SW 1271 (cell line): ENCODE data around the gene MAPK1.
"Not testable (repeated sequence)": the region's sequence is repeated elsewhere in the genome, so short reads cannot be mapped to it uniquely, and the experiment has no call there.

ENCODE experiments used
- DNase-seq, 2 experiments: peaks; one replicate each; lab custom pipeline; 2025; lab: John Stamatoyannopoulos, UW

Gene MAPK1

DNA sequence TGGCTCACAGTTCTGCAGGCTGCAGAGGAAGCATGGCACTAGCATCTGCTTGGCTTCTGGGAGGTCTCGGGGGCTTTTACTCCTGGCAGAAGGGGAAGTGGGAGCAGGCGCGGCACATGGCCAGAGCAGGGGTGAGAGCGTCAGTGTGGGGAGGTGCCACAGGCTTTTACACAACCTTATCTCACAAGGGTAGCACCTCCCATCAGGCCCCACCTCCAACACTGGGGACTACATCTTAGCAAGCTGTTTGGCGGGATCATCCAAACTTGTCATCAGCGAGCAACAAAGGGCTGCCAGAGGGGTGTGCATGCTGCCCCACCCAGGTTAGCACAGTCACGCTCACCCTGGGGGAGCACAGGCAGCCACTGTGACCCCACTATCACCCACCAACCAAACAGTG is 112.9 kb downstream of the MAPK1 start:
- no peak for DNase-seq

DNA sequence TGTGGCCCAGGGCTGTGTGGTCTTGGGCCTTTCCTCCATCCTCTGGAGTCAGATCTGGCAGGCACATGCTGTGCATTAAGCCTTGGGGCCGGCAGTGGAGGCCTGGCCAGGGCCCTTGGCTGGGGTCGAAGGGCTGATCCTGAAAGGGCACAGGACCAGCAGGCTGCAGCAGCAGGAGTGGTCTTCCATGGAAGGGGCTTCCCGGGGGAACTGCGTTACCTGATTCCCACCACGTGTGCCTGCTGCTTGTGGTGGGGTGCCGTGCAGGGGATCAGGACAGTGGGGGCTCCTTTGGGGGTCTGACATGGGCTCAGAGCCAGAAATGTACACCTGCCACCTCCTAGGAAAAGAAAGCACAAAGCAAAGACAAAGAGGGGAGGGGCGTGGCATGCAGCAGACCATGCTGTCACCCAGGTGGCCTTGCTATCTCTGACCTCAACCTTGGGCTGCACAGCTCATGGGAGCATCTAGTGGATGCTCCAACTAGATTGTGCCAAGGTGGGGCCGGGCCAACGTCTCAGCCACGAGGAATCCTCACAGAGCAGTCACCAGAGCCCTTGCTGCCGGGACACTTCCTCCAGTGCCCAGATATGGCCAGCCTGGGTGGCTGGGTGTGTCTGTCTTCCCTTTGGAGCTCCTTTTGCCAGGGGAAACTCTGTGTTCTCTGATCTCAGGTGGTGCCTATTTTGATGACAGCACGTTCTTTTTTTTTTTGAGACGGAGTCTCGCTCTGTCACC is 113.9 kb downstream of the MAPK1 start:
- DNase-seq: no peak

DNA sequence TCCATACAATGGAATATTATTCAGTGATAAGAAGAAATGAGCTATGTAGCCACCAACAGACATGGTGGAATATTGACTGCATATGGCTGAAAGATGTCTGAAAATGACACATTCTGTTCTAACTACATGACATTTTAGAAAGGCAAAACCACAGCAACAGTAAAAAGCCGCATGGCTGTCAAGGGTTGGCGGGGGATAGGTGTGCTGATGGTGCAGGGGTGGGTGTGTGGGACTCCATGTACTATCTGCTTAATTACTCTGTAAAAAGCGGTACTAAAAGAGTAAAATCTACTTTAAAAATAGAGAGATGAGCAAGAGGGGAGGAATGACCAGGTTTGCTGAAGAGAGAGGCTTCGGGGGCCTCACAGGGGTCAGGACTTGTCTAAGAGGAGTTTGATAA is 115.2 kb downstream of the MAPK1 start:
- DNase-seq: no peak

DNA sequence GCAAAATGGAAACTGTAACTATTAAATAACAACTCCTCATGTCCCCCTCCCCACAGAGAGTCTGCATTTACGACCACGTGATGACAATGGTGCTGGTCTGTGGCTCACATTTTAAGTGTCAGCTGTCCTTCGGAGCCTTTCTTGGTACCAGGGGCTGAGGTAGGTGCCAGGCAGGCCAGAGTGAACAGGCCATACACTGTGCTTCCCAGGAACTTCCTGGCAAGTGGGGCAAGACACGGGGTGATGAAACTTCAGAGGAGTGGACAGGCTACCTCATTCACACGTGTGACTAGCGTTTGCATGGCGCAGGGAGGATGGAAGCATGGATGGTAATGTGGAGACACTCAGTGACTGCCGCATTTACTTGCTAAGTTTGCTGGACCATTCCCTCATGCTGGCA is 121.5 kb downstream of the MAPK1 start:
- no peak for DNase-seq

DNA sequence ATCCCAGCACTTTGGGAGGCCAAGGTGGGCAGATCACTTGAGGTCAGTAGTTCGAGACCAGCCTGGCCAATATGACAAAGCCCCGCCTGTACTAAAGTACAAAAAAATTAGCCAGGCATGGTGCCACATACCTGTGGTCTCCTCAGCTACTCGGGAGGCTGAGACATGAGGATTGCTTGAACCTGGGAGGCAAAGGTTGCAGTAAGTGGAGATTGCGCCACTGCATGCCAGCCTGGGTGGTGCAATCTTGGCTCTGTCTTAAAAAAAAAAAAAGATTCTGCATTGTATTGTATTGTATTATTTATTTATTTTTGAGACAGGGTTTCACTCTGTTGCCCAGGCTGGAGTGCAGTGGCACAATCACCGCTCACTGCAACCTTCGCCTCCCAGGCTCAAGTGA is 122.5 kb downstream of the MAPK1 start:
- DNase-seq: not testable (repeated sequence)

DNA sequence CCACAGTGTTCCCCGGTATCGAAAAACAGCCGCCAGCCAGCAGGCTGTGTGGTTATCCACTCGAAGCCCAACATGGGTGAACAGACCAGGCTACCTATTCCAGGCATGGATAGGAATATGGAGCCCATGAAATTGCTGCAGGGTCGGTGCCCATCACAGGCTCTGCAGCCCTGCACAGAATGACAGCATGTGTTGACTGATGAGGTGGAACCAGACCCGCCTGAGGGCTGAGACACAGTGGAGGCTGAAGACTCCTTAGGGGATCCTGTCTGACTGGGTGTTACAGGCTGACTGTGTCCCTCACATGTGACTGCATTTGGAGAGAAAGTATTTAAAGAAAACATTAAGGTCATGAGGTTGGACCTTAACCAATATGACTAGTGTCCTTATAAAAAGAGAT is 125.7 kb downstream of the MAPK1 start:
- no peak for DNase-seq

DNA sequence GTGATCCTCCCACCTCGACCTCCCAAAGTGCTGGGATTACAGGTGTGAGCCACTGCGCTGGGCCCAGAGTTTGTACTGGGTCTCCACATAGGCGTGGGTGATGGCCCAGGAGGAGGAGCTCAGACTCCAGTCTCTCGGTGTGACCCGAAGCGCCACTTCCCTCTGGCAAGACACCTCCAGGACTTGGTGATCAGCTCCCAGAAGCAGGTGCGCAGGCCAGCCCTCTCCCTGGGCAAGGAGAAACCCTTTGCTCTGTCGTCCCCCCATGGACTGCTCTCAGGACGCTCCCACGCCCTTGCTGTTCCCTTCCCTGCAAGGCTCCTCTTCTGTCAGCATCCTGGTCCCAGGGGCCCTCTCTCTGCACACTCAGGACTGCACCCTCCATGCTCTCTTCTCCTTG is 126.4 kb downstream of the MAPK1 start:
- DNase-seq: no peak

DNA sequence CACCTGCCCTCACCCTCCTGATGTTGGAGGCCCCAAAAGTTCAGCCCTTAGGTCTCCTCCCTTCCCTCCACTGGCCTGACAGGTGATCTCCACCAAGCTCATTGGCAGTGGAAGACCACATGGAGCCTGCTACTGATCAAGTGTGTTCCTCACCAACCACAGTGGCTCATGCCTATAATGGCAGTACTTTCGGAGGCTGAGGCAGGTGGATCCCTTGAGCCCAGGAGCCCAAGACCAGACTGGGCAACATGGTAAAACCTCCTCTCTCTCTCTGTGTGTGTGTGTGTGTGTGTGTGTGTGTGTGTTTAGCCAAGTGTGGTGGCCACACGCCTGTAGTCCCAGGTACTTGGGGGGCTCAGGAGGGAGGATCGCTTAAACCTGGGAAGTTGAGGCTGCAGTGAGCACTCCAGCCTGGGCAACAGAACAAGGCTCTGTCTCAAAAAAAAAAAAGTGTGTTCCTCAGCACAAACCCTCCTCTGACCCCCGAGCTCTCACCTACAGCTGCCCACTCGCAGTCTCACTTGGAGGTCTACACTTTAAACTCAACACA is 127.5 kb downstream of the MAPK1 start:
- DNase-seq: no peak

DNA sequence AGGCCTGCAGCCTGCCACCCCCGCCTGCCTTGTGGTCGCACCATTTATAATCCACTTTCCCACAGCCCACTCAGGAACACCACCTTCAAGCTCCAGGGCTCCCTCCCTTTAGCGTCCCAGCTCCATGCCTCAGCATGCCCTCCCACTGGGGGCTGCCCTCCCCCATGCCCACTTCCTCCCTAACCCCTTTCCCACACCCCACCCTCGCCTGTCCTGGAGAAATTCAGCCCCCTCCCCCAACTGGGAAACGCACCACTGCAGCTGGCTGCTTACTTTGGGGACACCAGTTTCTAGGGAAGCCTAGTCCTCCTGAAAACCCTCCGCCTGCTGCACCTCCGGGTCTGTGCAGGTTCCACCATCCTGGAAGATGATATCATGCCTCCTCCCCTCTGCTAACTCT is 128.5 kb downstream of the MAPK1 start:
- DNase-seq: no peak

DNA sequence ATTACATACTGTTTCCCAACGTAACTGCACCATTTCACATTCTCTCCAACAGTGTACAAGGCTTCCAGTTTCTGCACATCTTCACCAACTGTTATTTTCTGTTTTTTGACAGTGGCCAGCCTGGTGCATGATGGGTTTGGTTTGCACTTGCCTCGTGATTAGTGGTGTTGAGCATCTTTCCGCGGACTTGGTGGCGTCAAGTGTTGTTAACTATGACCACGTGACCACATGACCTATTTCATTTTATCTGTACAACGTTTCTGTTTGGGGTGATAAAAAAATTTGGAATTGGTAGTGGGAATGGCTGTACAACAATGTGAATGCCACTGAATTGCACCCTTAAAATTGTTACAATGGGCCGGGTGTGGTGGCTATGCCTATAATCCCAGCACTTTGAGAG is 129.4 kb downstream of the MAPK1 start:
- no peak for DNase-seq

DNA sequence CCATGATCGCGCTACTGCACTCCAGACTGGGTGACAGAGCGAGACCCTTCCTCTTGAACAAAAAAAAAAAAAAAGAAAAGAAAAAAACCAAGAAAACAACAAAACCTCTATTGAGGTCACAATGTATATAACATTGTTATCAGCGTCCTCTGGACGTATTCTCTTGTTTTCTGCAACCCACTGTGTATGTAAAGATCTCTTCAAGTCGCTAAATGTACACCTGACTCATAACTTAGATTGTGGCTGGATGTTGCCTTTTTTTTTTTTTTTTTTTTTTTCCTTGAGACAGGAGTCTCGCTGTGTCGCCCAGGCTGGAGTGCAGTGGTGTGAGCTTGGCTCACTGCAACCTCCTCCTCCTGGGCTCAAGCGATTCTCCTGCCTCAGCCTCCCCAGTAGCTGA is 130.5 kb downstream of the MAPK1 start:
- no peak for DNase-seq

DNA sequence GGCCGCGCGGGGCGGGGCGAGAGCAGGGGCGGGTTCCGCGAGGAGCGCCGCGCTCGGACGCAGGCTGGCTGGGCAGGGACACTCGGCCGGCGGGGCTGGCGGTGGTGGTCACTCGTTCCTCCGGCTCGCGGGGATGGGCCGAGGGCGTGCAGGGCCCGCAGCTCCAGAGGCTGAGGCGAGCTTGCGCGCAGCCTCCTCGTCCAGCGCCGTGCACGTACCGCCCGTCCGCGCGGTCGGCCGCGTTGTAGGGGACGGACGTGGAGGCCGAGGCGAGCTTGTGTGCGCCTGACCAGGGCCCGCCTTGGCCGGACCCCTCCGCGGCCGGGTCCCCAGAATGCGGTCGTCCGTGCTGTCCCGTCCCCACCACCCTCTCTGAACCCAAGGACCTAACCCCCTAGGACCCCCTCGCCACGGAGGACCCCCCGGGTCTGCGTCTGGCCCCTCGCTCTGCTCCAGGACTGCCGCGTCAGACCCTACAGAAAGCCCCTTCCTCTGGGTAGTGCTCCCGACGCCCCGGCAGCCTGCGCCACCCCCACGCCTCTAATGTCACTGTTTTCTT is 131.3 kb downstream of the MAPK1 start:
- no peak for DNase-seq

DNA sequence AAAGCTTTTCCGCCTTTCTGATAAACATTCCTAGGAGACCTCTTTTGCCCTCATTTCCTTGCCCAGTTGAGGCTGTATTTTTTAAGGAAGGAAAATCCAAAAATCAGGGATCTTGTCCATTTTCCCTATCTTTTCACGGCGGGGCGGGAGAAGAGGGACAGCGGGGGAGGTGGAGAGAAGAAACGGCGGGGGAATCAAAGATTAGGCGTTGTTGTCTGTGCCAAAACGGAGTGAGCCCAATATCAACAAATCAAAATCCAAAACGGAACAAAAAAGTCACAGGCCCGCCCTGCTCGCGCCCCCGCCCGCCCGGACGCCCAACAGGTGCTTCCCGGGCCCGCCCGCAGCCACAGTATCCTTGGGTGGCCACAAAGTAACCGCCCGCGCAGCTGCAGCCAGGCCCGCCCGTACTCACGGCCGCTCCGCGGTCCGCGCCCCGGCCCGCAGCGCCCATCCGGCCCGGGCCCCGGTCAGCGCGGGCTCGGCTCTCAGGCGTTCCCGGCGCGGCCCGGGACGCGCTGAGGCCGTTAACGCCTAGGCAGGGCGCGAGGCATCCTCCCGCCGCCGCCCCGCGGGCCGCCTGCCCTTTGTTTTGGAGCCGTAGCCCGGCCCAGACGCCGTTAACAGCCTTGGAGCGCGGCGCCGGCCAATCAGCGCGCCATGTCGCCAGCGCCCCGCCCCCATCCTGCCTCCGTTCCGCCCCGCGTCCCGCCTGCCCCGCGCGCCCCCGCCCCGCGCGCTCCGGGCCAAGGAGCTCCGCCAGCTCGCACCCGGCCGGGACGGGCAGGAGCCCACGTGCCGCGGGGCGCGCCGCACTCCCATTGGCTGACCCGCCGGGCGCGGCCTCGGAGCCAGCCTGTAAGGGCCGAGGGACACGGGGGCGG is 132.0 kb downstream of the MAPK1 start, which contains the start of gene YPEL1:
TSS of gene YPEL1 (minus strand) at position 595 of the 884 bp plus-strand sequence. CDS start 25,050 bp downstream, outside the sequence.
- DNase-seq: peak; percentile 62 to 87

DNA sequence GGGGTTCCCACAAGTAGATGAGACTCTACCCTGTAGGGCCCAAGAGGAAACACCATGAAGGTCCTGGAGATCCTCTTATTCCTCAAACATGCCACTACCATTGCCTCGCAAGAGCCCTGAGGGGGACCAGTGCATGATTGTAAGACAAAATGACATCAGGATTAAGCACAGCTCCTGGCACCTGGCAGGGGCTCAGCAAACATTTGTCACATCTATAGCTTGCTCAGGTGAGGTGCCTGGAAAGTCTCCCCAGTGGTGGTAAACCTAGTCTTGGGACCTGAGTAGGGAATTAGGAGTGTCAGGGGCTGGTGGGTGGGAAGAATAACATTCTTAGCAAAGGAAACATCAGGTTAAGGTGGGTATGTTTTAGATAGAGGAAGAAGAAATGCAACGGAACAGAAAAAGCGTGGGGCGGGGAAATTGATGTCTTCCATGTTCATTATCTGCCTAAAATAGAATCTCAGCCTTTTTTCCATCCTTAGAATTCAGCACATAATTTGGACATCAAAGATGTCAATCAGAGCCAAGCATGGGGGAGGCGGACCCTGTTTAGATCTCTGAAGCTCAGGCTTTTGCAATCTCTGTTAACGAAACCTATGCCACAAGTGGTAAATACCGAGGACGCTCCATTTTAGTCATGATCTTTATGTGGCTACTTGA is 132.8 kb downstream of the MAPK1 start:
- DNase-seq: no peak

DNA sequence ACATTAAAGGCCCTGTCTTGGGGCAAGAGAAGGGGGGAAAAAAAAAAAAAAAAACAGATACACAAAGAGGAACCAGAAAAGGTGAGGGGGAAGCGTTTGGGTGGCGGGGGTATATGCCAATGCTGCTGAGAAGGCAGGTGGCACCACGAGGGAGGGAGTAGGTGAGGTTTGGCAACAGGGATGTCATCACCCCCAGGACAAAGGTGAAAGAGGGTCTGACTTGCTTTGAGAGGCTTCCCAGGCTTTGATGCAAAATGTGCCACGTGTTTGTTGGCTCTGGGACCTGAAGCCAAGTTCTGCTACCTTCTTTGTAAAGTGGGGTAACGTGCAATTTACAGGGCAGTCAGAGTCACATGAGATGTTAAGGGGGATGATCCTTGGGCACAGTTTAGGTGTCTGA is 135.9 kb downstream of the MAPK1 start:
- no peak for DNase-seq

DNA sequence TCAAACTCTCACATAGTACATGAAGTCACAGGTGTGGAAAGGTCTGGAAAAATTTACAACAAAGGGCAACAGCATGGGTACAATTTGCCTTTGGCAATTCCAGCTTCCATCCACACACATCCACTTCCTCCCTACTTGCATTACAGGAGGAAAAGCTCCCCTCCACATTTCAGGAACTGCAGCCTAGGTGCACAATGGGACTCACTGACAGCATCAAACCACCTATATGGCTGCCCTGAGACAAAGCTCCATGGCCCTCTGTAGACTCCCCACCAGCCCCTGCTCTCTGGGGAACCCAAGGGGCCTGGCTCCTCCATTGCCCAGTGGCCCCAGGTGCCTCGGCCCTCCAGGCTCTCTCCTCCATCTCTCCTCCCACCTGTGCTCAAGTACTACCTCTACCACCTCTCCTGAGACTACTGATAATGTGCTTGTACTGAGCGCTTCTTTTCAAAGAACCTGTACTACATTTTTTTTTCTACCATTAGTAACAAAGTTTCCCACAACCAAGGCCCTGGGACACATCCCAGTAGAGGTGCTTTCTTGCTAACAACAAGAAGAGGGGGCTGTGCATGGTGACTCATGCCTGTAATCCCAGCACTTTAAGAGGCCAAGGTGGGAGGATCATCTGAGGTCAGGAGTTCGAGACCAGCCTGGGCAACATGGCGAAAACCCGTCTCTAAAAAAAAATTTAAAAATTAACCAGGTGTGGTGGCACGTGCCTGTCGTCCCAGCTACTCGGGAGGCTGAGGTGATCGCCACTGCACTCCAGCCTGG is 136.7 kb downstream of the MAPK1 start:
- no peak for DNase-seq

DNA sequence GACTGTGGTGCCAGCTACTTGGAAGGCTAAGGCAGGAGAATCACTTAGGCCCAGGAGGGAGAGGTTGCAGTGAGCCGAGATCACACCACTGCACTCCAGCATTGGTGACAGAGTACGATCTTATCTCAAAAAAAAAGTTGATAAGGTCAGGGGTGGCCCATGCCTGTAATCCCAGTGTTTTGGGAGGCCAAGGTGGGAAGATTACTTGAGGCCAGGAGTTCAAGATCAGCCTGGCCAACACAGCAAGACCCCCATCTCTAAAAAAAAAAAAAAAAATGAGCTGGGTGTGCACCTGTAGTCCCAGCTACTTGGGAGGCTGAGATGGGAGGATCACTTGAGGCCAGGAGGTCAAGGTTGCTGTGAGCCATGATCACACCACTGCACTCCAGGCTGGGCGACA is 138.3 kb downstream of the MAPK1 start:
- DNase-seq: not testable (repeated sequence)

DNA sequence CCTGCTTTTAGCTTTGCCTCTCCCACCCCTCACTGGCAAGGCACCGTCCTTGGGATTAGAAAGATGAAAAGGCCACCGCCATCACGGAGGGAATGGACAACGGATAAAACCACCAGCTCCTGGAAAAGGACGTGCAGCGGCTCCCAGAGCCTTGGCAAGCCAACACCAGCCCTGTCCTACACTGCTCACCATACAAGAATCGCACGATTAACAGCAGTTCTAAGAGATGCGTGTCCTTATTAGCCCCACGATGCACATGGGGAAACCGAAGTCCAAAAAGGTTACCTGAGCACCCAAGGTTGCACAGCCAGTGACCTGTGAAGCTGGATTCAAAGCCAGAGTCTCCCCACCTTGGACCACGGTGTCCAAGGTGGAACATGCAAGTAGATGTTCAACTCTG is 139.2 kb downstream of the MAPK1 start:
- DNase-seq: no peak

DNA sequence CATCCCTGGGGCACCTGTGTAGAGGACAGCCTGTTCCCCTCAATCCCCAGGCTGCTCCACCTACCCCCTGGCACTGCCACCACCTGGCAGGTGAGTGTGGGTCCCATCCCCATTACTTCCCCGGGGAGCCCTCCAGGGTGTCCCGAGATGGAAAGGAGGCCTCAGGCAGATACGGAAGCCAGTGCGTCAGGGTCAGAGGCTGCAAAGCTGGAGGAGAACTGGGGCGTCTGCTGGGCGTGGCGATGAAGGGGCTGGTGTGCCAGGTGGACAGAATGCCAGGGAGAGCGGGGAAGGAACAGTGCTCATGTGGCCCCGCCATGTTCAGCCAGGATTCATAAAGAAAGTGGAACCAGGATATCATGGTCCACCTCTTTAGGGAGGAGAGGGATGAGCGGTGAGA is 139.7 kb downstream of the MAPK1 start:
- DNase-seq: no peak

DNA sequence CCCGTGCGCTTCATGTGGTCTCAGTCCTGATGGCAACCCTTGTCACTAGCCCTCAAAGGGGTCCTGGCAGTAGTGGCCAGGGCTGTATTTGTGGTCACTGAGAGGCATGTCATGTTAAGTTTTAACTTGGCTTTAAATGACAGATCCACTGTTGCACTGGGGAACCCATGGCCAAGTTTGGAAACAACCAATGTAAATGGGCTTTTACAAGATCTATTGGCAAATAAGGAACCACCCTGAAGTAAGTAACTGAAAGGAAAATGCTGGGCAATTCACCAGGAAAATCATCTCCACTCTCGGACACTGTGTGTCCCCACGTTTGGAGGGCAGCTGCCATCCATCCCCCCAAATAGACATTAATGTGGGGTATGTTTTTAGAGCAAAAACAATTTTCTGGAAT is 140.3 kb downstream of the MAPK1 start:
- DNase-seq: no peak

DNA sequence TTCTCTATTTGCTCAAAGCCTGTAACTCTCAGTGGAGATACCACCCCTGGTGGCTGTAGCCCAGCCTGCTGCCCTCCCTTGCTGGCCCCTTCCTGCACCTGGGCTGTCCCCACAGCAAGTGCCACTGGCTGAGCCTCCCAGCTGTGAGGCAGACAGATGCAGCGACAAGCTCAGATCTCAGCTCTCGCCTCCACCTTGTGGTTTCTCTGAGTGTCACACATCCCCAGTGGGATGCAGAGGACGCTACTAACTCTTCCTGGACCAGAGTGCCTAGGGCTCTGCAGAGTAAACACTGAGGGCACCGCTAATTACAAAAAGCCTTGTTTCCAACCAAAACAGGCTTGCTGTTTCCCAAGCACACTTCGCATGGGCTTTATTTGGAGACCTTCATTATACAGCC is 140.8 kb downstream of the MAPK1 start:
- DNase-seq: no peak
